ENCODE results near the gene KIF16B.

DNA sequence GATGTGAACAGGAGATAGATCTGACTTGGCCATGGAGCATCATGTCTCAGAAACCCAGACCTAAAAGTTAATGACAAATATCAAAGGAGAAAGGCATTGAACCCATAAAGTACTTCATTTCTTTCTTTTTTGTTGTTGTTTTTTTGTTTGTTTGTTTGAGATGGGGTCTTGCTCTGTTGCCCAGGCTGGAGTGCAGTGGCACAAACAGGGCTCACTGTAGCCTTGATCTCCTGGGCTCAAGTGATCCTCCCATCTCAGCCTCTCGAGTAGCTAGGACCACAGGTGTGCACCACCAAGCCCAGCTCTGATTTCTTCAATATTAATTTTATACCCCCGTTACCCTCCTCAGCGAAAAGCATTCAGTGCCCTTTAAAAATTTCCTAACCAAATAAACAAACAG, 45.8 kb downstream of the KIF16B start:
- TF ChIP-seq, protein P1, sequence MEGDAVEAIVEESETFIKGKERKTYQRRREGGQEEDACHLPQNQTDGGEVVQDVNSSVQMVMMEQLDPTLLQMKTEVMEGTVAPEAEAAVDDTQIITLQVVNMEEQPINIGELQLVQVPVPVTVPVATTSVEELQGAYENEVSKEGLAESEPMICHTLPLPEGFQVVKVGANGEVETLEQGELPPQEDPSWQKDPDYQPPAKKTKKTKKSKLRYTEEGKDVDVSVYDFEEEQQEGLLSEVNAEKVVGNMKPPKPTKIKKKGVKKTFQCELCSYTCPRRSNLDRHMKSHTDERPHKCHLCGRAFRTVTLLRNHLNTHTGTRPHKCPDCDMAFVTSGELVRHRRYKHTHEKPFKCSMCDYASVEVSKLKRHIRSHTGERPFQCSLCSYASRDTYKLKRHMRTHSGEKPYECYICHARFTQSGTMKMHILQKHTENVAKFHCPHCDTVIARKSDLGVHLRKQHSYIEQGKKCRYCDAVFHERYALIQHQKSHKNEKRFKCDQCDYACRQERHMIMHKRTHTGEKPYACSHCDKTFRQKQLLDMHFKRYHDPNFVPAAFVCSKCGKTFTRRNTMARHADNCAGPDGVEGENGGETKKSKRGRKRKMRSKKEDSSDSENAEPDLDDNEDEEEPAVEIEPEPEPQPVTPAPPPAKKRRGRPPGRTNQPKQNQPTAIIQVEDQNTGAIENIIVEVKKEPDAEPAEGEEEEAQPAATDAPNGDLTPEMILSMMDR (IDR thresholded peaks at IDR 0.05; ENCODE audit: poor library complexity), result no peak
- no peak for TF ChIP-seq EZH2phosphoT487 (IDR thresholded peaks at IDR 0.05; ENCODE audit: low read depth, severe bottlenecking, unreplicated experiment)
- no peak for TF ChIP-seq EZH2 (IDR thresholded peaks at IDR 0.05; ENCODE audit: borderline replicate concordance)

Data from hepatocyte (in vitro differentiated cells).